Stimulated activated CD4-positive, alpha-beta T cell treated with anti-CD3 and anti-CD28 coated beads, Interleukin-12 subunit alpha, Interleukin-12 subunit beta, amount 100 ng/mL, for 24 hours (primary cell): ENCODE measurements around the gene FEM1C.
"Not testable (repeated sequence)": the region's sequence is repeated elsewhere in the genome, so short reads cannot be mapped to it uniquely, and the experiment has no call there.

Source experiments
- DNase-seq, 2 experiments: peaks; one replicate each; pipeline ENCODE4 v3.0.0-alpha.2; 2020; ENCODE audit warnings: low read depth in 2 of 2

FEM1C gene

DNA sequence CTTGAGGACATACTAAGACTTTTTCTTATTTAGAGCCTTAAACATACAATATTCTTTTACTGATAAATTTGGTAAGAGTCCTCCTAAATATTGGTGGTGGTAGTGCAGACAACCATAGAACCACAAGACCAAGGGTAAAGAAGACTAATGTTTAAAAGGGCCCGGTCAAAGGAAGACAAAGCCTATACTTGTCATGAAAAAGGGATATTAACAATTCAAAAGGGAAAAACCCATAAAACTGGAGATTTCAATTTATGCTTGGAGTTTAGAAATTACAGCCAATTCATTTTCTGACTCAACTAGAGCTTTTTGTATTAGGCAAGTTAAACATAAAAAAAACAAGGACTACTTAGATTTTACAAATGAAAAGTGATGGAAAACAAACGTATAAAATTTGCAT lies 24.4 kb downstream of the FEM1C start:
- DNase-seq = no peak

DNA sequence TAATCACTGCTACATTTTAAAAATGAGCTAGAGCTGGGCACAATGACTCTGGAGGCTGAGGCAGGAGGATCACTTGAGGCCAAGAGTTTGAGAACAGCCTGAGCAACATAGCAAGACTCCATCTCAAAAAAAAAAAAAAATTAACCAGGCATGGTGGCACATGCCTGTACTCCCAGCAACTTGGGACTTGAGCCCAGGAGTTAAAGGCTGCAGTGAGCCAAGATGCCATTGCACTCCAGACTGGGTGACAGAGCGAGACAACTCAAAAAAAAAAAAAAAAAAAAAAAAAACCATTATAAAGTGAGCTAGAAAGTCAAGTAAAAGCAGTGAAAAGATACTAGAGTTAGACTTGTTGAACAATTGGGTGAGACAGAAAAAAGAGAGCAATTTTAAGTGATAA lies 28.2 kb downstream of the FEM1C start:
- DNase-seq = no peak

DNA sequence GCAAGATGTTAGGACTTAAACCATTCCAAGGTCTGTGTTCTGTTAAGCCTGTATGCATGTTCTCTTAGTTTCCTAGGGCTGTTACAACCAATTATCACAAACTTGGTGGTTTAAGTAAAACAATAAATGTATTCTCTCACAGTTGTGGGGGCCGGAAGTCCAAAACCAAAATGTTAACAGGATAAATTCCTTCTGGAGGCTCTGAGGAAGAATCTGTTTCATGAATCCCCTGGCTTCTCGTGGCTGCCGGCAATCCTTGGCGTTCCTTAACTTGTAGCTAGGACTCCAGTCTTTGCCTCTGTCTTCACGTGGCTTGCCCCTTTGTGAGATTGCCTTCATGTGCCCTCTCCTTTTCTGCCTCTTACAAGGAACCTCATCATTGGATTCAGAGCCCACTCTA lies 30.4 kb downstream of the FEM1C start:
- DNase-seq = no peak

DNA sequence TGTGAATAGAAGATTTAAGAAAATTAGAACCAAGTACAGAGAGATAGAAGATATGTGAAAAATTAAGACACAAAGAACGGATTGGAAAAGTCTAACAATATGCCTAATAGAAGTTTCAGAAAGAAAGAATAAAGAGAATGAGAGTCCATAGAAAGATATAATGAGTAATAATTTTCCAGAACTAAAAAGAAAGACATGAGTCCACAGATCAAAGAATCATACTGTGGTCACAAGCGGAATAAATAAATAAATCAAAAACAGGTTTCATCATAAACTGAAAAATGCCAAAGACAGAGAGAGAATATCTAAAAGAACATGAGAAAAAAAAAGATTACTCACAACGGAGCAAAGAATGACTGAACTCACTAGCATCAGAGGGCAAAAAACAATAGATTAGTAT lies 32.9 kb downstream of the FEM1C start:
- no peak for DNase-seq

DNA sequence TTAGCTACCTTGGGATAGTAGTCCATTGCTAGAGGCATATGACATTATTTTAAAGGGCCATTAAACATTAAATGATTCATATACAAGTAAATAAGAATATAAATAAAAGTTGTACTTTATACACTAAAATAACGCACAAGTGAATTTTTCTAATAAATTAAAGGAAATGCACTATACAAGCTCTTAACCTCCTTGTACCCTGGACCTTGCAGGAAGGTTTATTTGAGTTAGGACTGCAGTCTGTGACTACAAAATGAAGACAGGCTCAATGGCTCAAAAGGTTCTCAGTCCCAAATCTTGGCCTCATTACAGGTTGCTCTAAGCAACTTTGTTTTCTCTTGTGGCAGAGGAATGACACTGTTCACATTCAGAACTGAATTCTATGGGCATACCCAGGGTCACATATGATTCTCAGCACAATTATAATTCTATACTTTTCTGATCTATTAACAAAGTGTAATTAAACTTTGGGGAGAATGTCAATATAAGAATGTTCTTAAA lies 34.4 kb downstream of the FEM1C start:
- no peak for DNase-seq

DNA sequence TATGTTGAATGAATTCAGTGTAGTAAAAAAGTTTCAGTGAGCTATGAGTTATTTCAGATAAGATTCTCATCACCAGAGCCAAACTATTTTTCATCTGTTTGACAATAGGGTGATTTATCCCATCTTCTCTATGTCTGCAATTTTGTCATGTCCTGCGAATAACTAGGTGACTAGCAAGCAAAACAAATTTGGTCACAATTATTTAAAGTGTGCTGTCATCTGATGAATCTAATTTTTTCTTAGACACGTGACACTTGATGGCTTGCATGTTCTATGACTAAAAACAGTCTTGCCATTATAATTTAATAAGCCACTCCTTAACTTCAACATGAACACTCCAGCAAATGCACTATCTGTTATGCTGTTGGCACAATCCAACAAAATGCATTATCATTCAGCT lies 35.0 kb downstream of the FEM1C start:
- no peak for DNase-seq

DNA sequence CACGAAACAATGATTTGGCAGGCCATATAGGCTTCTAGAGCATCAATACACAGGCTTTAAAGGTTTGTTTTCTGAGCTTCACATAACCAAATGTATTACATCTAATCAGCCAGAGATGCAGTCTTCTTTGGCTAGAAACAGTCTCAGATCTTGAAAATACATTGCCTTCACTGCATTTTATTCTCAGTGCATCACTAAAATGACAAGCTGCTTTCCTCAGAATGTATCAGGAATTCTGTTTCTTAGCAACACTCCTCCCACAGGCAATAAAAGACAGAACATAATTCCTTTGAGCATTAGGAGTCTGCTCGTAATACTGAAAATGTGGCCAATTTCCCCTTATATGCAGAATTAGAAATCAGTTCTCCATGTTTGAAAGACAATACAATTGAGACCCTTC lies 36.9 kb downstream of the FEM1C start:
- no peak for DNase-seq

DNA sequence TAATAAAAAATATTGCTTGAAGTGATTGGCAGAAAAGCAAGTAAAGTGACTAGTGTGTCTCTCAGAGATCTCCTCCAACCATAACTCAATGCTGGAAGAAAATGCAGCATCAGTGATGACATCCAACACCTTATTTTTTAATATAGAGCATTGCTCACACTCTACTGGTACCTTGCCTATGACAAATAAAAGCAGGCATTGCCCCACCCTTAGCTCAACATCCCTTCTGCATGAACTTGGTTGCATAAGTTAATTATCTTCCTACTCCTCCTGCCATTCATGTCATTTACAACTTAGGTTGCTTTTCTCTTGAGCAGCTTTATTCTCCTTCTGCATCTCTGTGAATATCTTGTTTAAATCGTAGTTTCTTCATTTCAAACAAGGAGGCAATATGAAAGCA lies 41.2 kb downstream of the FEM1C start:
- no peak for DNase-seq

DNA sequence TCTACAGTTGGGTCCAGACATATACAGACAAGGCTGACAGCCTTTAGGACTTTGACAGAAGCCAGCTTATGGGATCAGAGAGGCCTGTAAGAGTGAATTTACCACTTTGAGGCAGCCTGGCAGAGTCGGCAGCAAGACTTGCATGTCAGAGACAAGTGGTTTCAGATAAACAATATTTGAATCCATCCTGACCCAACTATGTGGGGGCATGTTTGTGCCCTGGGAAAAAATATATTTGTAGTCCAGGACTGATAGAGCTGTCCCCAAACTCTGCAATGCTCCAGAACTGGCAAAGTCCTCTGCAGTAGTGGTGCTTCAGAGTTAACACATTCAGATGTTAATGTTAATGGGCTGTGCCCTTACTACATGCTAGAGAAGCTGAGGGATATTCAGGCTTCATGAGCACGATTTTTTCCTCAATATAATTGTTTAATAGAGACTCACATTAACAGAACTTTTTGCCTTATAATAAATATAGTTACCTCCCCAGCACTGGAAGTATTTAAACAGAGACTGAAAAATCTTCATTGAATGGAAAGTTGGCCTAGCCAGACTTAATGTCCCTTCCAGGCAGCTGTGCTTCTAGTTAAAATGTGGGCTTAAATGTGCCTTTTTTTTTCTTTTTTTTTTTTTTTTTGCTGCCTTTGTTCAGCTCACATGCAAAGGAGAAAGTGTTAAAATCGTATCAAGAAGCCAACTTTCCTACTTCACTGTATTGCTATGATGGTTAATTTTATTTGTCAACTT lies 42.9 kb downstream of the FEM1C start:
- no peak for DNase-seq

DNA sequence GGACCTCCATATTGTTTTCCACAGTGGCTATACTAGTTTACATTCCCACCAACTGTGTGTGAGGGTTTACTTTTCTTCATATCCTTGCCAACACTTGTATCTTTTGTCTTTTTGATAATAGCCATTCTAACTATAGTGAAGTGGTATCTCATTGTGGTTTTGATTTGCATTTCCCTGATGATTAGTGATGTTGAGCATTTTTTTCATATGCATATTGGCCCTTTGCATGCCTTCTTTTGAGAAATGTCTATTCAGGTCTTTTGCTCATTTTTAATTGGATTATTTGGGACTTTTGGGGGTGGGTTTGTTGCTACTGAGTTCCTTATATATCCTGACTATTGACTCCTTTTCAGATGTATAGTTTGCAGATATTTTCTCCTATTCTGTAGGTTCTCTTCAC lies 44.4 kb downstream of the FEM1C start:
- no peak for DNase-seq

DNA sequence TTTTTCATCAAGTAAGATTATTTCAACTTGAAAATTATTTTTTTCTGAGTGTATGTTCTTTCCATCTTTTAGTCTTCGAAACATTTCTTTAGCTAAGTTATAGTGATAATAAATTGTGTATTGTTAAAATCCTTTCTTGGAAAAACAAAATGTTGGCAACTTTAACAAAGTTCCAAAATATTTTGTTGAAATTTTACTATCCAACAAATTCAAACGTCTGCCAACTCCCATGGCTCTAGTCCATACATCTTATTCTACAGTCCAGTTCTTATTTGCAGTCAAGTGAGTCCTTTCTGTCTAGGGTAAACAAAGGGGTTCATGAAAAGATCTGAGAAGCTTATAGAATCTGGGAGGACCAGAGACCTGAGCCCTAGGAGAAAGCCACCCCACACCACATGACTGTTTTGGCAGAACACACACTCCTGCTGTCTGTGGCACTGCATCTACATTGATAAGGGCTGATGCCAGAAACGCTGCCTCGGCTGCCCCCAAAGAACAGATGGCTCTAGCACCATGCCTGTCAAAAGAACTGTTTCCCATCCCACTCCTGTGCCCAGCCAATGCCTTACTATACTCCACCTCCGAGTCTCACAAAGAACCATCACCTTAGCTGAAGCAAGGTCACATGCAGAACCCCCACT lies 47.5 kb downstream of the FEM1C start:
- no peak for DNase-seq

DNA sequence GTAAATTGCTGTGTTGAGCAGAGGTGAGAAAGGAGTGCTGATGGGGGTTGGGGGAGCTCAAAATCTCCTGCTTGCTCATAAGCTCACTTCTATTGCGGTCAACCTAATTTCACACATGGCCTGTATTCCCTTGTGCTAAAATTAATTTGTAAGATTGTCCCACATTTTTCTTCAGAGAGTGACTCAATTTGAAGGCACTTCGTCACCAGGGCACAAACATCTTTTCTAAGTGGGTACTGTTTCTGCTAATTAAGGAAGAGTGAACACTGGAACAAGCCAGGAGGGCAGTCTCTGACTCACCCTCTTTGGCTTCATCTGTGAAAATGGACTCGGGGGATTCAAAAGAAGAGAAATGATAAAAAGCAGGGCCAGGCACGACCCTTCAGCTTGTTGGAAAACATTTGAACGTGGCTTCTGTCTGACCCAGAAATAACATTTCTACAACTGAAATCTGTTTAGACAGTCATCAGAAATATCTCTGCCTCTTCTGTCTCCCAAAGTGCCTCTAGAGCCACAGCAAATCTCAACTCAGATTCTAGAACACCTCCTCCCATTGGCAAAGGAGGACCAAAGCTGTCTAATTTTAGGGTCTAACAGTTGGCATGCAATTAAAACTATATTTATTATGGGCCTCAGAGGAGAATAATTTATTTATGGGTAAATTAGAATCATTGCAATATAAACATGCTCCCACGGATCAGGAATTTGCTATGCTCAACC lies 49.8 kb downstream of the FEM1C start:
- no peak for DNase-seq

DNA sequence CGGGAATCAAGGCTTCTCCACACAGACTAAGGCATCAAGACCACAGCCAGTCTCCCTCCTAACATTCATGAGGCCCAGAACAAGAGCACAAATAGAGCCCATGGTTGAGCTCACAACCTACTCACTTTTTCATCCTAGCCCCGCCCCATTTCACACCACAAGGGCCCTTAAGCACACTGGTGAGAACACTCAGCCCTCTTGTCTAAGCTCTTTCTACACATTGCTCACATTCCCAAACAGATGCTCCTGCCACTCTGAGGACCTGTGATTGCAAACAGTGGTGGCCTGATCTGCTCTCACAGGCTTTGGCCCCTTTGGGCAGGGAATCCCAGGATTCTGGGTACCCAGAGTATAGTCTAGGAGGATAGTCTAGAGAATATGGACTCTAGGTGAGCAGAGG lies 54.0 kb downstream of the FEM1C start:
- DNase-seq = no peak

DNA sequence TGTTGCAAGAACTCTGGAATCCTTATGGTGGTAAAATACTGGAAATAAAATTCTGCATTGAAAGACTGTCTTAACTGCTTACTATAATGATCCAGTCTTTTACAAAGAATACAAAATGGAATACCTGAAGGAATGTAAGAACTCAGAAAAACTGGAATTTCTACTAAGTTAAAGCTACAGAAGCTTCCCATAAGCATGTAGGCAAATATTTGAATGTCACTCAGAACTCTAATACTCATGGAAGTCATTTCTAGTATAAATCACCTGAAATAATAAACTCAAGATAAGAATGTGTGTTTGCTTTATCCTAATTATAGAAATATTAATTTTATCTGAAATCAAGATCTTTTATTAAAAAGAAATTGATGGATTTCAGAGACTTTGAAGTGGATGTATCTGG lies 54.8 kb downstream of the FEM1C start:
- no peak for DNase-seq

DNA sequence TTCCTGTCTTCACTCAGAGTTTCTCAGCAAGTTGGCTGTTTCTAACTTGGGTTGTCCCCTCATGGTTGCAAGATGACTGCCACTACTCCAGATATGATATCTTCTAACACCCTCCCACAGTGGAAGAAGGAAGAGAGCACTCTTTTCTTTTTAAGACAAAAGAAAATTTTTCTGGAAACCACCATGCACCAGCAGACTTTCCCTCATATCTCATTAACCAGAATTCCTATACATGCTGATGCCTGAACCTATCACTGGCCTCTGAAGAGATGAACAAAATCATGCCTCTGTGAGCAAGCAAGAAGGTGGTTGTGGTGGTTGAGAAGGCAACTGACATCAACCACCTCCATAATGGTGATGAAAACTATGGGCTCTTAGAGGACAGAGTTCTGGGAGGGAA lies 56.8 kb downstream of the FEM1C start:
- DNase-seq = no peak

DNA sequence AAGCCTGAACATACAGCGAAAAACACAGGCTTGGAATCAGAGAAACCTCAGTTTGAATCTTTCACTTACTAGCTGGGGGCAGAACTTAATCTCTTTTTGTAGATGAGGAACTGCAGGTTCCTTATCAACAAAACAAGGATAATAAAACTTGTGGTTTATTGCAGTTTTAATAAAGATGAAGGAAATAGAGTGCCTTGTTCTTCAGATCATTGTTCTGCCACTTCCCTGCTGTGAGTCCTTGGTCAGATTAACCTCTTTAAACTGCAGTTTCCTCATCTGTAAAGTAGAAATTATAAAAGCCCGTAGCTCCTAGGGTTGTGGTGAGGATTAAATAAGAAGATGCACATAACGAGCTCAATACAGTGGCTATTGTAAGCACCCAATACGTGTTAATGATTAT lies 57.4 kb downstream of the FEM1C start:
- DNase-seq = no peak

DNA sequence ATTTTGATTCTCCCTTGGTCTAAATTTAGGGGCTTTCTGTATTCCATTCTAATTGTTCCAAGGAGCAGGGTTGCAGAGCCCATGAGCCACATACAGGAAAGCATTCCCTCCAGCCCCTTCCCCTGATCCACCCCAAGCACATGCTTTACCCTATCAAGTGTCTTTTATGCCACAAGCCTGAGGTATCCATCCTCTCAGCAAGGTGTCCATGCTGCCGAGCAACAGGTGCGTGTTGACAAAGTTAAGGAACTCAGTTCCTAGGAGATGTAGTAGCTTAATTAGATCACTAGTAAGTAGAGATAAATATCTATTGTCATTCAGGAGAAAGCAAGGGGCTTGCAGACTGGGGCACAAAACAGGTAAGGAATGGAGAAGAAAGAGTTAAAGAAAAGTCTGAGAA lies 57.8 kb downstream of the FEM1C start:
- no peak for DNase-seq

DNA sequence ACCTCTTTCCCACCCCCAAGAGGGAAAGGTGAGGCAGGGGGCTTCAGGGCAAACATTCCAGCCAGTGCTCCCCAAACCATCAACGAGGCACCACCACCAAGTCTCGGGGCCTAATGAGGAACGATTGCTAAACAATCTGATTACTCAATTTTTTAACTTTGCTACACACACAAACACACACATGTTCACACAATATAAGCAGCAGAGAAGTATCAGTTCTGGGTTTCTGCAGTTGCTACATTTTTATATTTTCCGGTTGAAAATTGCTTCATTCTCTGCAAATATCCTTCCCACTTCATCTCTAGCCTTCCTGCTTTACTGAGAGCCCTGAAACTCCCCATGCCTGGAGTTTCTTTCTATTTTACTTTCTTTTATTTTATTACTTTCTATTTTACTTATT lies 60.2 kb downstream of the FEM1C start:
- DNase-seq = no peak

DNA sequence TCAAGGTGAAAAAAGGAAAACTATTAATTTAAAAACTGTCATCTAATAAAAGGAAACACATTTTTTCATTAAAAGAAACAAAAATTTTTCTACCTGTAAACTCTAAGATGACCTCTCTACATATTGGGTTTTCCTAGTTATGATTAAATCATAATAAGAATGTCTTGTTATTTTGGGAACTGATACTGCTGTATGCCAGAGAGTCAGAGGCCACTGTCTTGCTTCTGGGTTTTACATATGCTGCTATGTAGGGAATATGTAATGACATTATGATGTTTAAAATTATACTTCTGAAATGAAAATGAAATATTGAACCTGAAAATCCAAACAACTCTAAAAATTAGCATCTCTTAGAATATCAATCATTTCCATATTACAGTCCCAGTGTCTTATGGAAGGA lies 63.7 kb downstream of the FEM1C start:
- no peak for DNase-seq

DNA sequence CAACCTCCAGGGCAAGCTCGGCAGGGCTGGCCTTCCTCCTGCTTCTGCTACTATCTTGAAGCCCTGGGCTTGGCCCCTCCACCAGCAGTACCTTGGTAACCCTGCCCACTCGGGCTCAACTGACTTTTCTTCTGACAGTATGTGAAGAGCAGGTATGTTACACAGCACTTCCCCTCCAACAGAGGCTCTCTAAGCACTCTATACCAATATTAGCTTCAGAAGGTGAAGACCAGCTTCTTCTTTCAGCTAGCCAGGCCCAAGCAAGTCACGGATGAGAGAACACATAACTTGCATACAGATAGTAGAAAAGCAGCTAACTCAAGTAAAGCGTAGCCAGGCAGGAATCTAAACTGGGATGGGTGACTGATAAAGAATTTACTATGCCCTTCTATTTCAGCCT lies 64.3 kb downstream of the FEM1C start:
- no peak for DNase-seq

DNA sequence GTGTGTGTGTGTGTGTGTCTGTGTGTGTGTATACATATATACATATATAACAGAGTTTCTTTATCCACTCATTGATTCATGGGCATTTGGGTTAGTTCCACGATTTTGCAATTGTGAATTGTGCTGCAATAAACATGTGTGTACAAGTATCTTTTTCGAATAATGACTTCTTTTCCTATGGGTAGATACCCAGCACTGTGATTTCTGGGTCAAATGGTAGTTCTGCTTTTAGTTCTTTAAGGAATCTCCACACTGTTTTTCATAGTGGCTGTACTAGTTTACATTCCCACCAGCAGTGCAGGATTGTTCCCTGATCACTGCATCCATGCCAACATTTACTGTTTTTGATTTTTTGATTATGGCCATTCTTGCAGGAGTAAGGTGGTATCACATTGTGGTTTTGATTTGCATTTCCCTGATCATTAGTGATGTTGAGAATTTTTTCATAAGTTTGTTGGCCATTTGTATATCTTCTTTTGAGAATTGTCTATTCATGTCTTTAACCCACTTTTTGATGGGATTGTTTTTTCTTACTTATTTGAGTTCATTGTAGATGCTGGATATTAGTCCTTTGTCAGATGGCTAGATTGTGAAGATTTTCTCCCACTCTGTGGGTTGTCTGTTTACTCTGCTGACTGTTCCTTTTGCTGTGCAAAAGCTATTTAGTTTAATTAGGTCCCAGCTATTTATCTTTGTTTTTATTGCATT lies 65.3 kb downstream of the FEM1C start:
- DNase-seq = not testable (repeated sequence)

DNA sequence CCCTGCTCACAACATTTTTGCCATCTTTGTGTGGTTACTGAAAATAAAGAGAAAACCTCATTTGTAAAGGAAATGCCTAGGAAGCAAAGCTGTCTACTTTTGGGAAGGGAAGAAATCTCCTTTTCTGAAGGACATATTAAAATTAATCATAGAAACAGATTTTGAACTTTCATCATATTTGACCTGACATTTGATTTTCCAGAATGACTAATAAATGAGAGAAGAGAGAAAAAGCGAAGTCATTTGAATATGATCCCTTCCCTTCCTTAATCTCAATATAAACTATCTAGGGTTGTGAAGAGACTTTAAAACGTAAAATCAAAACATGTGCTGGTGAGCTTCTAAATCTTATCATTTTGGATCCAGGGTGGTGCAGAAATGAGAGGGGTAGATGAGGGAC lies 66.3 kb downstream of the FEM1C start:
- DNase-seq = no peak
